Measurements from ENCODE around the gene ADCY5.

ADCY5 gene

DNA sequence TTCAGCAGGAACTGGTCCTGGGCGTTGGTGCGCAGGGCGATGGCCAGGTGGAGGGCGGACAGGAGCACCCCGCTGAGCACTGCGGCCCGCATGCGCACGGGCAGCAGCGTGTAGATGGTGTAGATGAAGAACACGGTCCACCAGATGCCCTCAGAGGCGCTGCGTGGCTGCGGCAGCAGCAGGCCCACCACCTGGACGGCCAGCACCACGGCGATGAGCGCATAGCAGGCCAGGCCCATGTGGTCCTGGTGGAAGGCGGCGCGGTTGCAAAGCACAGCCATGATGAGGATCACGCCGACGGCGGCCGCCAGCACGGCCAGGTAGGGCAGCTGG, 1.5 kb downstream of the ADCY5 start:
- H3K4me3 ChIP-seq (ENCODE audit: low read length): no peak overlapping the region

DNA sequence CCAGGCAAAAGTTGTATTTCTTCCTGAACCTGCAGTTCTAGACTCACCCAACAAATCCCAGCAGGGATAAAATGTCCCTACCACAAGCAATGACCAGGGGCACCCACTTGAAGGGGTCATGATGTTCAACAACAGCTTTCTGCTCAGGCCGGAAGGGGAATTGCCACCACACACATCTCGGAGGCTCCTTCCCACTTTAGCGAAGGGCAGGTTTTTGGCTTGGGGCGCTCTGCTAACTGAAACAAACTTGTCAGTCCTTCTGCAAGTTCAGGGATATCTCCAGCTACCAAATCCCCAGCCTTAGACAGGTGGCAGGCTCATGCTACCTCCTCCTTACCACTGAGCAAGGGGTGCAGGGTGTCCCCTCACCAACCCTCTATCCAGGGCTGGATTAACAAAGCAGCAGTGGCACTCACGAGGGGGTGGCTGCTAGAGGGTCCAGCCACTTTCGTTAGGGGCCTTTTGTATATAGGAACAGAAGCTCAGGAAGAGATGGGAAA, 2.2 kb downstream of the ADCY5 start:
- no peak overlapping the region for H3K56ac ChIP-seq (ENCODE audit: low read length)
- H3K23ac ChIP-seq (ENCODE audit: low read length): no peak overlapping the region
- no peak overlapping the region for H3K9ac ChIP-seq (ENCODE audit: low read length)
- H3K4ac ChIP-seq (ENCODE audit: low read depth, low read length): no peak overlapping the region
- H3K4me2 ChIP-seq (ENCODE audit: low read length): no peak overlapping the region
- no peak overlapping the region for H4K5ac ChIP-seq (ENCODE audit: low read length)
- no peaks in the 10 kb centered on the region for H3K79me1 ChIP-seq (ENCODE audit: low read length)
- H3K18ac ChIP-seq (ENCODE audit: low read length): no peak overlapping the region
- H3K4me3 ChIP-seq (ENCODE audit: low read length): no peak overlapping the region
- H2BK120ac ChIP-seq (ENCODE audit: low read depth, low read length): no peak overlapping the region
- H3K27ac ChIP-seq (ENCODE audit: low read depth, low read length): no peak overlapping the region
- no CpG with 5 or more reads among the region's 6 CpGs for WGBS (ENCODE audit: extremely low coverage, insufficient coverage, low lambda C conversion rate)
- no peak overlapping the region for H2AK5ac ChIP-seq (ENCODE audit: low read length)
- H2BK15ac ChIP-seq (replicated peaks; ENCODE audit: low read depth): no peak overlapping the region
- no peak for DNase-seq
- H3K36me3 ChIP-seq (ENCODE audit: control insufficient read depth, insufficient read depth, low read length): no peaks in the 10 kb centered on the region
- H3K79me2 ChIP-seq (ENCODE audit: control insufficient read depth, insufficient read depth, low read length): no peaks in the 10 kb centered on the region
- peaks cover 3% of the 10 kb centered on the region for H3K27me3 ChIP-seq (ENCODE audit: insufficient read depth, low read length, poor library complexity)
- H2BK5ac ChIP-seq (ENCODE audit: low read length): no peak overlapping the region
- no peak overlapping the region for H4K8ac ChIP-seq (ENCODE audit: low read depth, low read length)
- H3K4me1 ChIP-seq (ENCODE audit: control insufficient read depth, low read depth, low read length): no peaks in the 10 kb centered on the region

More for the DNA sequence above, 1.5 kb downstream of the ADCY5 start:
- no peak overlapping the region for H4K8ac ChIP-seq (ENCODE audit: low read depth, low read length)
- H4K5ac ChIP-seq (ENCODE audit: low read length): no peak overlapping the region
- no peaks in the 10 kb centered on the region for H3K4me1 ChIP-seq (ENCODE audit: control insufficient read depth, low read depth, low read length)
- no peak overlapping the region for H2AK5ac ChIP-seq (ENCODE audit: low read length)
- H3K4ac ChIP-seq (ENCODE audit: low read depth, low read length): no peak overlapping the region
- H3K27me3 ChIP-seq (ENCODE audit: insufficient read depth, low read length, poor library complexity): peaks cover 3% of the 10 kb centered on the region
- no peaks in the 10 kb centered on the region for H3K79me1 ChIP-seq (ENCODE audit: low read length)
- WGBS (ENCODE audit: extremely low coverage, insufficient coverage, low lambda C conversion rate): no CpG with 5 or more reads among the region's 27 CpGs
- no peaks in the 10 kb centered on the region for H3K79me2 ChIP-seq (ENCODE audit: control insufficient read depth, insufficient read depth, low read length)
- peak overlapping the region; percentile 66 for H3K23ac ChIP-seq (ENCODE audit: low read length)
- no peak for DNase-seq
- H3K9ac ChIP-seq (ENCODE audit: low read length): no peak overlapping the region
- H2BK5ac ChIP-seq (ENCODE audit: low read length): no peak overlapping the region
- H3K36me3 ChIP-seq (ENCODE audit: control insufficient read depth, insufficient read depth, low read length): no peaks in the 10 kb centered on the region
- H3K4me2 ChIP-seq (ENCODE audit: low read length): no peak overlapping the region
- no peak overlapping the region for H3K27ac ChIP-seq (ENCODE audit: low read depth, low read length)
- no peak overlapping the region for H2BK15ac ChIP-seq (replicated peaks; ENCODE audit: low read depth)
- no peak overlapping the region for H3K18ac ChIP-seq (ENCODE audit: low read length)
- H3K56ac ChIP-seq (ENCODE audit: low read length): peak overlapping the region; percentile 49
- H2BK120ac ChIP-seq (ENCODE audit: low read depth, low read length): no peak overlapping the region

DNA sequence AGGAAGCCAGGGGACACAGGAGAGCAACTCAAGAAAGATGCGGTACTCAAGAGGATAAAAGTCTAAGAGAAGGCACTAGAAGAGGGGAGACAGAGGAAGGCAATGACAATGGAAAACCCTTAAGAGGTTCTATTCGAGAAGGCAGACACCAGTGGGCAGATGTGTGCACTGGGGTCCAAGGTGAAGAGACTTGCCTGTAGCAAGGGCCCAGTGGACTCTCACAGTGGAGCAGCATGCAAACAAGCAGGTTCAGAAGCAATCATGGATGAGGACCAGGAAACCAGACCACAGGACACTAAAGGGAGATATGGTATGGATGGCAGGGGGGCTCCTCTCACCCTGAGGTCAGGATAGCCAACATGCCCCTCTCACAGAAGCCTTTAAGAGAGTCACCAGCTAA, 2.7 kb downstream of the ADCY5 start:
- Histone ChIP-seq H3K79me1 (ENCODE audit: low read length) (no peaks in the 10 kb centered on the region), H3K23ac (ENCODE audit: low read length) (no peak overlapping the region), H2BK15ac (replicated peaks; ENCODE audit: low read depth) (no peak overlapping the region), H4K5ac (ENCODE audit: low read length) (no peak overlapping the region), H3K18ac (ENCODE audit: low read length) (no peak overlapping the region), H3K27me3 (ENCODE audit: insufficient read depth, low read length, poor library complexity) (peaks cover 3% of the 10 kb centered on the region), H3K4me1 (ENCODE audit: control insufficient read depth, low read depth, low read length) (no peaks in the 10 kb centered on the region), H2BK5ac (ENCODE audit: low read length) (no peak overlapping the region), H3K27ac (ENCODE audit: low read depth, low read length) (no peak overlapping the region), H3K9ac (ENCODE audit: low read length) (no peak overlapping the region), H2AK5ac (ENCODE audit: low read length) (no peak overlapping the region), H3K79me2 (ENCODE audit: control insufficient read depth, insufficient read depth, low read length) (no peaks in the 10 kb centered on the region), H2BK120ac (ENCODE audit: low read depth, low read length) (no peak overlapping the region), H3K56ac (ENCODE audit: low read length) (no peak overlapping the region), H3K4me2 (ENCODE audit: low read length) (no peak overlapping the region), H3K4me3 (ENCODE audit: low read length) (no peak overlapping the region), H3K4ac (ENCODE audit: low read depth, low read length) (no peak overlapping the region), H4K8ac (ENCODE audit: low read depth, low read length) (no peak overlapping the region), H3K36me3 (ENCODE audit: control insufficient read depth, insufficient read depth, low read length) (no peaks in the 10 kb centered on the region)
- no peak for DNase-seq
- WGBS (ENCODE audit: extremely low coverage, insufficient coverage, low lambda C conversion rate): no CpG with 5 or more reads among the region's 2 CpGs

DNA sequence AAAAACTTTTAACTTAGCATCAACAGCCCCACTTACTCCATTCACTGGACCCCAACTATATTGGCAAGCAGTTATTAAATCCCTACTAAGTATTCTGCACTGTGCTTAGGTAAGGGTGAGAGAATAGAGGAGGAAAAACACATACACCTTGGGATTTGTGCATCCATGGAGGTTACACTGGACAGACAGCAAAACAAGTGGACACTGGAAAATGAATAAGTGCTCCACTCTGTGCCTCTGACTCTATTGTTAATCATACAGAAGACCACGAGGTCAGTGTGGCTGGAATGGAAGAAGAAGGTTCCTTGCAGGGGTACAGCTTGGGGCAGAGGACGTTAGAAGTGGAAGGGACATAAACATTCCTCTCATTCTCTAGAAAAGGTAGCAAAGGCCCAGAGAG, 3.2 kb downstream of the ADCY5 start:
- Histone ChIP-seq H3K4me2 (ENCODE audit: low read length) (no peak overlapping the region), H2BK5ac (ENCODE audit: low read length) (no peak overlapping the region), H3K23ac (ENCODE audit: low read length) (no peak overlapping the region), H3K4ac (ENCODE audit: low read depth, low read length) (no peak overlapping the region), H3K36me3 (ENCODE audit: control insufficient read depth, insufficient read depth, low read length) (no peaks in the 10 kb centered on the region), H3K27ac (ENCODE audit: low read depth, low read length) (no peak overlapping the region), H3K9ac (ENCODE audit: low read length) (no peak overlapping the region), H3K79me2 (ENCODE audit: control insufficient read depth, insufficient read depth, low read length) (no peaks in the 10 kb centered on the region), H2BK120ac (ENCODE audit: low read depth, low read length) (no peak overlapping the region), H3K27me3 (ENCODE audit: insufficient read depth, low read length, poor library complexity) (peaks cover 3% of the 10 kb centered on the region), H3K18ac (ENCODE audit: low read length) (no peak overlapping the region), H3K4me3 (ENCODE audit: low read length) (no peak overlapping the region), H4K5ac (ENCODE audit: low read length) (no peak overlapping the region), H4K8ac (ENCODE audit: low read depth, low read length) (no peak overlapping the region), H3K79me1 (ENCODE audit: low read length) (no peaks in the 10 kb centered on the region), H3K4me1 (ENCODE audit: control insufficient read depth, low read depth, low read length) (no peaks in the 10 kb centered on the region), H3K56ac (ENCODE audit: low read length) (no peak overlapping the region), H2AK5ac (ENCODE audit: low read length) (no peak overlapping the region), H2BK15ac (replicated peaks; ENCODE audit: low read depth) (no peak overlapping the region)
- DNase-seq: no peak
- no CpG with 5 or more reads among the region's 2 CpGs for WGBS (ENCODE audit: extremely low coverage, insufficient coverage, low lambda C conversion rate)

DNA sequence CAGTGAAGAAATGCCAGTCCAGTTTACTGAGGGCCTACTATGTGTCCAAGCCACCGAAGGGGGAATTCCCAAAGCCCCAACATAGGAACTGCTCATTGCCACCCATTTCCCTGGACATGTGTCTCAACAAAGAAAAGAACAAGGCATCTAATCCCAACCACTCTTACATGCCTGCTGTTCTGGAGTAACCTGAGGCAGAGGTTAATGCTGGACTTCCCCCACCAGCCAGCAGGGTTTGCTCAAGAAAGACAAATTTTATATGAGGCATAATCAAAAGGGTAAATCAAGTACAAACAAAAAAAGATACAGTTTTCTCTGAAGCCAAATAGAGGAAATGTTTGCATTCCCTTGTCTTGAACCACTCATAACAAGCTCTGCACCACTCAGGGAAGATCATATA, 4.1 kb downstream of the ADCY5 start:
- no CpG with 5 or more reads among the region's 1 CpG for WGBS (ENCODE audit: extremely low coverage, insufficient coverage, low lambda C conversion rate)
- Histone ChIP-seq H3K79me1 (ENCODE audit: low read length) (no peaks in the 10 kb centered on the region), H3K4me2 (ENCODE audit: low read length) (no peak overlapping the region), H3K18ac (ENCODE audit: low read length) (no peak overlapping the region), H3K4me1 (ENCODE audit: control insufficient read depth, low read depth, low read length) (no peaks in the 10 kb centered on the region), H2BK5ac (ENCODE audit: low read length) (no peak overlapping the region), H3K4me3 (ENCODE audit: low read length) (no peak overlapping the region), H3K4ac (ENCODE audit: low read depth, low read length) (no peak overlapping the region), H3K9ac (ENCODE audit: low read length) (no peak overlapping the region), H3K56ac (ENCODE audit: low read length) (no peak overlapping the region), H4K5ac (ENCODE audit: low read length) (no peak overlapping the region), H3K27ac (ENCODE audit: low read depth, low read length) (no peak overlapping the region), H2AK5ac (ENCODE audit: low read length) (no peak overlapping the region), H3K27me3 (ENCODE audit: insufficient read depth, low read length, poor library complexity) (peaks cover 3% of the 10 kb centered on the region), H3K79me2 (ENCODE audit: control insufficient read depth, insufficient read depth, low read length) (no peaks in the 10 kb centered on the region), H3K23ac (ENCODE audit: low read length) (no peak overlapping the region), H4K8ac (ENCODE audit: low read depth, low read length) (no peak overlapping the region), H2BK120ac (ENCODE audit: low read depth, low read length) (no peak overlapping the region), H3K36me3 (ENCODE audit: control insufficient read depth, insufficient read depth, low read length) (no peaks in the 10 kb centered on the region), H2BK15ac (replicated peaks; ENCODE audit: low read depth) (no peak overlapping the region)
- DNase-seq: no peak

DNA sequence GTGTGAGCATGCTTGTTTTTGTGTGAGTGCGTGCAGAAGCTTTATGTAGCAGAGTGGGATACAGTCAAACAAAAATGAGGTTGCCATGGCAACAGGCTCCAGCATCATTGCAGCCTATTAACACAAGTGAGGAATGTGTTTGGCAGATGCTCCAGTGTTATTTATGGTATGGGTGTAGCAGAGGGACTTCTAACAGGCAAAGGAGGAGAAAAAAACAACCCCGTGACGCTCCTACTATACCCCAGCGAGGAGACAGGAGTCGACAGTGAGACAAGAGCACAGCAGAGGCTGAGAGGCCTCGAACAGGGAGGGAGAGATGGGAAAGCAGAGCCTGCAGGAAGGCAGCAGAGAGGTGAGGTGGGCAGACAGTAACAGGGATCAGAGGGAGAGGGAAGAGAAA, 4.9 kb downstream of the ADCY5 start:
- Histone ChIP-seq H3K36me3 (ENCODE audit: control insufficient read depth, insufficient read depth, low read length) (no peaks in the 10 kb centered on the region), H3K4me1 (ENCODE audit: control insufficient read depth, low read depth, low read length) (no peaks in the 10 kb centered on the region), H4K5ac (ENCODE audit: low read length) (no peak overlapping the region), H2AK5ac (ENCODE audit: low read length) (no peak overlapping the region), H3K9ac (ENCODE audit: low read length) (no peak overlapping the region), H3K27ac (ENCODE audit: low read depth, low read length) (no peak overlapping the region), H3K4ac (ENCODE audit: low read depth, low read length) (no peak overlapping the region), H2BK120ac (ENCODE audit: low read depth, low read length) (no peak overlapping the region), H3K4me2 (ENCODE audit: low read length) (no peak overlapping the region), H3K79me1 (ENCODE audit: low read length) (no peaks in the 10 kb centered on the region), H2BK5ac (ENCODE audit: low read length) (no peak overlapping the region), H2BK15ac (replicated peaks; ENCODE audit: low read depth) (no peak overlapping the region), H3K18ac (ENCODE audit: low read length) (no peak overlapping the region), H3K27me3 (ENCODE audit: insufficient read depth, low read length, poor library complexity) (peaks cover 3% of the 10 kb centered on the region), H3K23ac (ENCODE audit: low read length) (no peak overlapping the region), H3K4me3 (ENCODE audit: low read length) (no peak overlapping the region), H3K56ac (ENCODE audit: low read length) (no peak overlapping the region), H4K8ac (ENCODE audit: low read depth, low read length) (no peak overlapping the region), H3K79me2 (ENCODE audit: control insufficient read depth, insufficient read depth, low read length) (no peaks in the 10 kb centered on the region)
- peak; percentile 39 for DNase-seq
- no CpG with 5 or more reads among the region's 6 CpGs for whole genome bisulfite sequencing (ENCODE audit: extremely low coverage, insufficient coverage, low lambda C conversion rate)
